Esophagus muscularis mucosa (tissue), 4 donors: Measurements from ENCODE around the gene LNPEP. TPM values are rescaled to one million over a fixed set of nuclear protein-coding genes. Genes with fewer than 3 reads are reported as not detected.

Experiments used
- DNase-seq: peaks from one replicate; pipeline ENCODE4 v3.0.0-alpha.2; 2017; ENCODE audit errors: extremely low spot score
- H3K27ac ChIP-seq, 4 donors: fragments of 200-600 bp; sonication (generic); replicated peaks in 1 of 4; 1 replicate in 3 of 4; 2 replicates in 1 of 4; pipeline ENCODE4 v1.5.1; 2016 to 2019; ENCODE audit warnings: mild to moderate bottlenecking in 1 of 4
- H3K27me3 ChIP-seq, 4 donors: fragments of 200-600 bp; sonication (generic); one replicate each; pipeline versions ENCODE4 v1.5.1 to v1.6.0; 2016 to 2019
- H3K36me3 ChIP-seq, 4 donors: fragments of 200-600 bp; sonication (generic); one replicate each; pipeline ENCODE4 v1.5.1; 2016 to 2019
- H3K4me1 ChIP-seq, 4 donors: fragments of 200-600 bp; sonication (generic); one replicate each; pipeline ENCODE4 v1.5.1; 2016 to 2019
- H3K4me3 ChIP-seq, 4 donors: fragments of 200-600 bp; sonication (generic); 1 replicate in 2 of 4; 2 replicates in 2 of 4; pipeline ENCODE4 v1.5.1; 2016 to 2019; ENCODE audit warnings: mild to moderate bottlenecking in 4 of 4, moderate library complexity in 1 of 4
- H3K9me3 ChIP-seq, 4 donors: fragments of 200-600 bp; sonication (generic); 1 replicate in 3 of 4; 2 replicates in 1 of 4; pipeline ENCODE4 v1.5.1; 2016 to 2019
- CTCF ChIP-seq, 3 experiments: fragments of 200-600 bp in 2 of 3; fragments of 450-650 bp in 1 of 3; sonication (generic) in 2 of 3; IDR thresholded peaks; one replicate each; pipeline ENCODE4 v1.5.1; 2017 to 2019; ENCODE audit warnings: antibody characterized with exemption in 3 of 3, mild to moderate bottlenecking in 2 of 3, moderate library complexity in 1 of 3
- EP300 ChIP-seq: sonication (generic); formaldehyde crosslinking; IDR thresholded peaks from one replicate; pipeline ENCODE4 v1.6.1; 2017; ENCODE audit warnings: antibody characterized with exemption
- POLR2A ChIP-seq: fragments of 450-650 bp; IDR thresholded peaks from one replicate; pipeline ENCODE4 v1.6.1; 2017; ENCODE audit warnings: antibody characterized with exemption, moderate library complexity, mild to moderate bottlenecking, low read depth
- POLR2AphosphoS5 ChIP-seq, 2 donors: sonication (generic); formaldehyde crosslinking; IDR thresholded peaks; one replicate each; pipeline ENCODE4 v1.6.1; 2017; ENCODE audit warnings: antibody characterized with exemption in 2 of 2
- WGBS: methylation state at CpG from one replicate; pipeline ENCODE4 v1.1.5; 2018; 5-methylcytosine and 5-hydroxymethylcytosine counted together
- intact Hi-C: fragments of 100-400 bp; cut with DNase I; formaldehyde crosslinking; loops from one replicate; pipeline ENCODE4 v1.15.1; 2023
- total RNA-seq, 4 donors: library from RNA; depleted of rRNA; stranded (reverse); fragments of >200 nt; gene quantifications; one replicate each; pipeline versions ENCODE4 v1.1.0 to v1.2.1, GENCODE V29; 2016

The LNPEP gene
- total RNA-seq, 4 donors from 2014 or later = 55.2 to 80.2 (median 65.6) TPM

- peaks cover 0 to 9% (median 6%) of the 10 kb centered on the region in 4 donors for H3K4me1 ChIP-seq
- no peak overlapping the region for H3K4me3 ChIP-seq
- no peaks in the 10 kb centered on the region for H3K9me3 ChIP-seq
- DNase-seq = no peak
- TF ChIP-seq POLR2AphosphoS5 (IDR thresholded peaks at IDR 0.05) = peak in 1 of 2 donors; percentile 45
- no peak for TF ChIP-seq EP300
- intact Hi-C loops = no loop called here
- WGBS = 44% methylated on average over 8 of the region's 8 CpGs
- H3K27ac ChIP-seq = peak overlapping the region; percentile 18 to 68 (median 58)
- H3K36me3 ChIP-seq = no peaks in the 10 kb centered on the region
- H3K27me3 ChIP-seq = no peaks in the 10 kb centered on the region
Measured at GRCh38 chr5:97071101-97071500, 135.2 kb downstream of the LNPEP start.

- WGBS = 81% methylated on average over 4 of the region's 4 CpGs
- no peaks in the 10 kb centered on the region for H3K27me3 ChIP-seq
- no peaks in the 10 kb centered on the region for H3K9me3 ChIP-seq
- H3K4me3 ChIP-seq = no peak overlapping the region
- no peak overlapping the region for H3K27ac ChIP-seq
- no peaks in the 10 kb centered on the region for H3K36me3 ChIP-seq
- no peak for DNase-seq
- peaks cover 0 to 9% (median 6%) of the 10 kb centered on the region in 4 donors for H3K4me1 ChIP-seq
- intact Hi-C loops = no loop called here
- TF ChIP-seq CTCF (IDR thresholded peaks at IDR 0.05) (no peak), EP300 (no peak), POLR2A (no peak), POLR2AphosphoS5 (IDR thresholded peaks at IDR 0.05) (no peak)
Measured at GRCh38 chr5:97071993-97072392, 136.1 kb downstream of the LNPEP start.

GRCh38 chr5:97072696-97073095 lies 136.8 kb downstream of the LNPEP start:
- no peak overlapping the region for H3K27ac ChIP-seq
- no peaks in the 10 kb centered on the region for H3K27me3 ChIP-seq
- H3K9me3 ChIP-seq = no peaks in the 10 kb centered on the region
- no peak overlapping the region for H3K4me3 ChIP-seq
- WGBS = 89% methylated on average over 2 of the region's 2 CpGs
- no peak for TF ChIP-seq POLR2A
- no peak for TF ChIP-seq CTCF (IDR thresholded peaks at IDR 0.05)
- TF ChIP-seq POLR2AphosphoS5 (IDR thresholded peaks at IDR 0.05) = no peak
- no peak for TF ChIP-seq EP300
- DNase-seq = no peak
- H3K4me1 ChIP-seq = peaks cover 0 to 6% (median 5%) of the 10 kb centered on the region in 4 donors
- intact Hi-C loops = no loop called here
- no peaks in the 10 kb centered on the region for H3K36me3 ChIP-seq

GRCh38 chr5:97073420-97073819 lies 137.5 kb downstream of the LNPEP start:
- Histone ChIP-seq H3K27me3 (no peaks in the 10 kb centered on the region), H3K36me3 (no peaks in the 10 kb centered on the region), H3K9me3 (no peaks in the 10 kb centered on the region), H3K27ac (no peak overlapping the region), H3K4me1 (peaks cover 0 to 6% (median 4%) of the 10 kb centered on the region in 4 donors), H3K4me3 (no peak overlapping the region)
- intact Hi-C loops = no loop called here
- WGBS = 88% methylated on average over 3 of the region's 3 CpGs
- TF ChIP-seq EP300 (no peak), POLR2A (no peak), CTCF (IDR thresholded peaks at IDR 0.05) (no peak), POLR2AphosphoS5 (IDR thresholded peaks at IDR 0.05) (no peak)
- DNase-seq = no peak

- no peak for TF ChIP-seq EP300
- TF ChIP-seq POLR2AphosphoS5 (IDR thresholded peaks at IDR 0.05) = no peak
- TF ChIP-seq POLR2A = no peak
- Histone ChIP-seq H3K27ac (no peak overlapping the region), H3K4me3 (no peak overlapping the region), H3K36me3 (no peaks in the 10 kb centered on the region), H3K27me3 (no peaks in the 10 kb centered on the region), H3K4me1 (peaks cover 0 to 6% (median 4%) of the 10 kb centered on the region in 4 donors), H3K9me3 (no peaks in the 10 kb centered on the region)
- intact Hi-C loops = no loop called here
- 67% methylated on average over 4 of the region's 4 CpGs for WGBS
- DNase-seq = no peak
Measured at GRCh38 chr5:97074859-97075489, 139.1 kb downstream of the LNPEP start.
